HEK293 (cell line): ENCODE results near the gene SGIP1.

Source experiments
- CTCF ChIA-PET: fragments of 350-600 bp; formaldehyde crosslinking; extraction: SDS; loops from one replicate; lab custom pipeline; 2021; ENCODE audit warnings: antibody characterized with exemption; lab: Yijun Ruan, JAX
- POLR2A ChIA-PET: fragments of 300-600 bp; formaldehyde crosslinking; extraction: SDS; loops from one replicate; lab custom pipeline; 2020; ENCODE audit warnings: antibody characterized with exemption, inconsistent platforms; lab: Yijun Ruan, JAX
- H3K27ac ChIP-seq: fragments of 200-500 bp; sonication (Bioruptor generic); 2 replicates; pipeline ENCODE4 v1.5.1; 2014; ENCODE audit warnings: low read depth, low read length, control low read depth, inconsistent platforms; ENCODE audit errors: extremely low read depth
- H3K36me3 ChIP-seq, 2 experiments: fragments of 200-500 bp in 1 of 2; sonication (Bioruptor generic) in 1 of 2; 1 replicate in 1 of 2; 2 replicates in 1 of 2; pipeline ENCODE4 v1.5.1; 2014 to 2017; ENCODE audit warnings: inconsistent platforms in 2 of 2, low read length in 2 of 2; ENCODE audit not compliant: control insufficient read depth in 2 of 2, insufficient read depth in 1 of 2
- H3K4me1 ChIP-seq: fragments of 200-500 bp; sonication (Bioruptor generic); 2 replicates; pipeline ENCODE4 v1.5.1; 2014; ENCODE audit warnings: mild to moderate bottlenecking, low read length, inconsistent platforms; ENCODE audit not compliant: control insufficient read depth, insufficient read depth
- H3K4me3 ChIP-seq: 2 replicates; pipeline ENCODE4 v1.5.1; 2011; ENCODE audit warnings: low read depth, mild to moderate bottlenecking, control low read depth, low read length, moderate library complexity
- H3K9me3 ChIP-seq: fragments of 200-500 bp; sonication (Bioruptor generic); 2 replicates; pipeline ENCODE4 v1.5.1; 2014; ENCODE audit warnings: low read depth, low read length, inconsistent platforms; ENCODE audit not compliant: control insufficient read depth, insufficient read depth
- KLF9 ChIP-seq: fragments of 450-650 bp; formaldehyde crosslinking; IDR thresholded peaks from 2 replicates; pipeline ENCODE4 v1.5.1; 2016; ENCODE audit warnings: missing biosample characterization, missing genetic modification characterization, low read depth
- MEIS1 ChIP-seq: sonication (generic); formaldehyde crosslinking; IDR thresholded peaks from 2 replicates; pipeline ENCODE4 v1.8.1; 2022; ENCODE audit warnings: missing genetic modification reagents, mild to moderate bottlenecking, borderline replicate concordance
- REST ChIP-seq: fragments of 450-650 bp; formaldehyde crosslinking; IDR thresholded peaks from 2 replicates; pipeline ENCODE4 v1.5.1; 2016; ENCODE audit warnings: missing biosample characterization, missing genetic modification characterization
- SCRT2 ChIP-seq: fragments of 450-650 bp; formaldehyde crosslinking; IDR thresholded peaks from 2 replicates; pipeline ENCODE4 v1.5.1; 2016; ENCODE audit warnings: missing biosample characterization, missing genetic modification characterization
- ZBTB1 ChIP-seq: fragments of 450-650 bp; formaldehyde crosslinking; IDR thresholded peaks from 2 replicates; pipeline ENCODE4 v1.5.1; 2016; ENCODE audit warnings: missing biosample characterization, missing genetic modification characterization
- ZBTB49 ChIP-seq: fragments of 450-650 bp; formaldehyde crosslinking; IDR thresholded peaks from 2 replicates; pipeline ENCODE4 v1.5.1; 2016; ENCODE audit warnings: missing biosample characterization, missing genetic modification characterization, low read depth
- ZFP69B ChIP-seq: fragments of 450-650 bp; formaldehyde crosslinking; IDR thresholded peaks from 2 replicates; pipeline ENCODE4 v1.5.1; 2016; ENCODE audit warnings: missing biosample characterization, missing genetic modification characterization
- ZNF16 ChIP-seq: fragments of 450-650 bp; formaldehyde crosslinking; IDR thresholded peaks from 2 replicates; pipeline ENCODE4 v1.5.1; 2016; ENCODE audit warnings: low read depth, missing biosample characterization, missing genetic modification characterization
- ZNF202 ChIP-seq: fragments of 450-650 bp; formaldehyde crosslinking; IDR thresholded peaks from 2 replicates; pipeline ENCODE4 v1.5.1; 2016; ENCODE audit warnings: missing biosample characterization, missing genetic modification characterization, borderline replicate concordance
- ZNF26 ChIP-seq: fragments of 450-650 bp; formaldehyde crosslinking; IDR thresholded peaks from 2 replicates; pipeline ENCODE4 v1.5.1; 2016; ENCODE audit warnings: missing biosample characterization, missing genetic modification characterization
- ZNF311 ChIP-seq: fragments of 450-650 bp; formaldehyde crosslinking; IDR thresholded peaks from 2 replicates; pipeline ENCODE4 v1.5.1; 2017; ENCODE audit warnings: missing biosample characterization, missing genetic modification characterization, borderline replicate concordance
- ZNF354C ChIP-seq: fragments of 450-650 bp; formaldehyde crosslinking; IDR thresholded peaks from 2 replicates; pipeline ENCODE4 v1.5.1; 2016; ENCODE audit warnings: missing biosample characterization, missing genetic modification characterization, low read depth, borderline replicate concordance
- ZNF37A ChIP-seq: fragments of 450-650 bp; IDR thresholded peaks from 2 replicates; pipeline ENCODE4 v1.5.1; 2018; ENCODE audit warnings: missing biosample characterization, missing genetic modification characterization
- ZNF426 ChIP-seq: fragments of 450-650 bp; formaldehyde crosslinking; IDR thresholded peaks from 2 replicates; pipeline ENCODE4 v1.5.1; 2017; ENCODE audit warnings: missing biosample characterization, missing genetic modification characterization, mild to moderate bottlenecking, inconsistent platforms, moderate library complexity
- ZNF558 ChIP-seq: fragments of 450-650 bp; formaldehyde crosslinking; IDR thresholded peaks from 2 replicates; pipeline ENCODE4 v1.5.1; 2016; ENCODE audit warnings: missing biosample characterization, missing genetic modification characterization
- ZNF561 ChIP-seq: fragments of 450-650 bp; IDR thresholded peaks from 2 replicates; pipeline ENCODE4 v1.5.1; 2018; ENCODE audit warnings: missing biosample characterization, missing genetic modification characterization, borderline replicate concordance
- ZNF580 ChIP-seq: fragments of 450-650 bp; formaldehyde crosslinking; IDR thresholded peaks from 2 replicates; pipeline ENCODE4 v1.5.1; 2016; ENCODE audit warnings: missing biosample characterization, missing genetic modification characterization
- ZNF639 ChIP-seq: fragments of 450-650 bp; formaldehyde crosslinking; IDR thresholded peaks from 2 replicates; pipeline ENCODE4 v1.5.1; 2016; ENCODE audit warnings: missing biosample characterization, missing genetic modification characterization
- ZNF776 ChIP-seq: fragments of 450-650 bp; formaldehyde crosslinking; IDR thresholded peaks from 2 replicates; pipeline ENCODE4 v1.5.0; 2017; ENCODE audit warnings: missing biosample characterization, missing genetic modification characterization, borderline replicate concordance
- ZNF837 ChIP-seq: fragments of 450-650 bp; formaldehyde crosslinking; IDR thresholded peaks from 2 replicates; pipeline ENCODE4 v1.5.1; 2016; ENCODE audit warnings: missing biosample characterization, missing genetic modification characterization
- TF ChIP-seq, protein P1 (sequence below): fragments of 450-650 bp; formaldehyde crosslinking; IDR thresholded peaks from 2 replicates; pipeline ENCODE4 v1.5.1; 2016; ENCODE audit warnings: missing biosample characterization, missing genetic modification characterization
- TF ChIP-seq, protein P2 (sequence below): fragments of 450-650 bp; formaldehyde crosslinking; IDR thresholded peaks from 2 replicates; pipeline ENCODE4 v1.5.1; 2017; ENCODE audit warnings: missing biosample characterization, missing genetic modification characterization

The SGIP1 gene

DNA sequence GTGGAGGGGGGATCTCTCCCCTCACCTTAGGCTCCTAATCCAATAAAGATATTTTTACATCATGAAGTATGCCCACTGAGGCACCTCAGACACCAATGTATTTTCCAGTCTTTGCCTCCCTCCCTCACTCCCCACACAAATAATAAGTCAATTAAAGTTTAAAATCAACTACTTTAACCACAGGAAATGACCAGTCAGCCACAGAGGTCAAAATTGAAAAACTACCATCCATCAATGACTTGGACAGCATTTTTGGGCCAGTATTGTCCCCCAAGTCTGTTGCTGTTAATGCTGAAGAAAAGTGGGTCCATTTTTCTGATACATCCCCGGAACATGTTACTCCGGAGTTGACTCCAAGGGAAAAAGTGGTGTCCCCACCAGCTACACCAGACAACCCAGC, 147.7 kb downstream of the SGIP1 start:
- H3K9me3 ChIP-seq = no peaks in the 10 kb centered on the region
- CTCF ChIA-PET = no interaction called here
- no peak overlapping the region for H3K4me3 ChIP-seq
- H3K36me3 ChIP-seq = no peaks in the 10 kb centered on the region
- TF ChIP-seq ZBTB49 (tag by site-specific recombination) (no peak), ZNF639 (tag by site-specific recombination) (no peak), KLF9 (tag by site-specific recombination) (no peak), ZNF776 (tag by site-specific recombination) (no peak), ZNF561 (tag by site-specific recombination) (no peak), MEIS1 (no peak), ZNF37A (tag by site-specific recombination) (no peak), ZNF354C (no peak), ZBTB1 (no peak), ZNF311 (tag by site-specific recombination) (no peak), ZNF16 (no peak), ZNF580 (no peak), ZNF837 (no peak), ZFP69B (tag by site-specific recombination) (no peak)
- TF ChIP-seq, protein P1, sequence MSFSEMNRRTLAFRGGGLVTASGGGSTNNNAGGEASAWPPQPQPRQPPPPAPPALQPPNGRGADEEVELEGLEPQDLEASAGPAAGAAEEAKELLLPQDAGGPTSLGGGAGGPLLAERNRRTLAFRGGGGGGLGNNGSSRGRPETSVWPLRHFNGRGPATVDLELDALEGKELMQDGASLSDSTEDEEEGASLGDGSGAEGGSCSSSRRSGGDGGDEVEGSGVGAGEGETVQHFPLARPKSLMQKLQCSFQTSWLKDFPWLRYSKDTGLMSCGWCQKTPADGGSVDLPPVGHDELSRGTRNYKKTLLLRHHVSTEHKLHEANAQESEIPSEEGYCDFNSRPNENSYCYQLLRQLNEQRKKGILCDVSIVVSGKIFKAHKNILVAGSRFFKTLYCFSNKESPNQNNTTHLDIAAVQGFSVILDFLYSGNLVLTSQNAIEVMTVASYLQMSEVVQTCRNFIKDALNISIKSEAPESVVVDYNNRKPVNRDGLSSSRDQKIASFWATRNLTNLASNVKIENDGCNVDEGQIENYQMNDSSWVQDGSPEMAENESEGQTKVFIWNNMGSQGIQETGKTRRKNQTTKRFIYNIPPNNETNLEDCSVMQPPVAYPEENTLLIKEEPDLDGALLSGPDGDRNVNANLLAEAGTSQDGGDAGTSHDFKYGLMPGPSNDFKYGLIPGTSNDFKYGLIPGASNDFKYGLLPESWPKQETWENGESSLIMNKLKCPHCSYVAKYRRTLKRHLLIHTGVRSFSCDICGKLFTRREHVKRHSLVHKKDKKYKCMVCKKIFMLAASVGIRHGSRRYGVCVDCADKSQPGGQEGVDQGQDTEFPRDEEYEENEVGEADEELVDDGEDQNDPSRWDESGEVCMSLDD (tag by site-specific recombination) = no peak
- TF ChIP-seq, protein P2, sequence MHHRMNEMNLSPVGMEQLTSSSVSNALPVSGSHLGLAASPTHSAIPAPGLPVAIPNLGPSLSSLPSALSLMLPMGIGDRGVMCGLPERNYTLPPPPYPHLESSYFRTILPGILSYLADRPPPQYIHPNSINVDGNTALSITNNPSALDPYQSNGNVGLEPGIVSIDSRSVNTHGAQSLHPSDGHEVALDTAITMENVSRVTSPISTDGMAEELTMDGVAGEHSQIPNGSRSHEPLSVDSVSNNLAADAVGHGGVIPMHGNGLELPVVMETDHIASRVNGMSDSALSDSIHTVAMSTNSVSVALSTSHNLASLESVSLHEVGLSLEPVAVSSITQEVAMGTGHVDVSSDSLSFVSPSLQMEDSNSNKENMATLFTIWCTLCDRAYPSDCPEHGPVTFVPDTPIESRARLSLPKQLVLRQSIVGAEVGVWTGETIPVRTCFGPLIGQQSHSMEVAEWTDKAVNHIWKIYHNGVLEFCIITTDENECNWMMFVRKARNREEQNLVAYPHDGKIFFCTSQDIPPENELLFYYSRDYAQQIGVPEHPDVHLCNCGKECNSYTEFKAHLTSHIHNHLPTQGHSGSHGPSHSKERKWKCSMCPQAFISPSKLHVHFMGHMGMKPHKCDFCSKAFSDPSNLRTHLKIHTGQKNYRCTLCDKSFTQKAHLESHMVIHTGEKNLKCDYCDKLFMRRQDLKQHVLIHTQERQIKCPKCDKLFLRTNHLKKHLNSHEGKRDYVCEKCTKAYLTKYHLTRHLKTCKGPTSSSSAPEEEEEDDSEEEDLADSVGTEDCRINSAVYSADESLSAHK (tag by site-specific recombination) = no peak
- TF ChIP-seq, all 188 proteins: peak for 0
- POLR2A ChIA-PET = no interaction called here
- no peaks in the 10 kb centered on the region; the same call in 1 of the 2 replicates for H3K4me1 ChIP-seq
- H3K27ac ChIP-seq = no peak overlapping the region

GRCh38 chr1:66682106-66682505, 148.2 kb downstream of the SGIP1 start:
- Histone ChIP-seq H3K9me3 (no peaks in the 10 kb centered on the region), H3K27ac (no peak overlapping the region), H3K36me3 (no peaks in the 10 kb centered on the region), H3K4me3 (no peak overlapping the region), H3K4me1 (no peaks in the 10 kb centered on the region; the same call in 1 of the 2 replicates)
- ChIA-PET CTCF (no interaction called here), POLR2A (no interaction called here)
- no peak for TF ChIP-seq ZNF26 (tag by site-specific recombination)
- TF ChIP-seq ZNF426 (tag by site-specific recombination) = no peak
- TF ChIP-seq ZNF558 (tag by site-specific recombination) = no peak
- TF ChIP-seq SCRT2 (tag by site-specific recombination) = no peak
- no peak for TF ChIP-seq ZNF837
- no peak for TF ChIP-seq REST (tag by site-specific recombination)
- no peak for TF ChIP-seq ZNF202 (tag by site-specific recombination)
- no peak for TF ChIP-seq ZFP69B (tag by site-specific recombination)
